Measurements from ENCODE around the gene ARHGAP33. TPM values are rescaled to one million over a fixed set of nuclear protein-coding genes. Genes with fewer than 3 reads are reported as not detected.

ARHGAP33 gene
- total RNA-seq, 4 donors from 2014 or later: 0.33 to 12.2 (median 4.5) TPM

- no peak for TF ChIP-seq CTCF (IDR thresholded peaks at IDR 0.05; ENCODE audit: low read depth)
Measured at GRCh38 chr19:35785339-35785627, 9.9 kb downstream of the ARHGAP33 start.

- no peak for TF ChIP-seq CTCF (IDR thresholded peaks at IDR 0.05; ENCODE audit: low read depth)
Measured at GRCh38 chr19:35786299-35787160, 11.2 kb downstream of the ARHGAP33 start.

GRCh38 chr19:35787227-35787799 lies 11.9 kb downstream of the ARHGAP33 start:
- no peak for TF ChIP-seq CTCF (IDR thresholded peaks at IDR 0.05; ENCODE audit: low read depth)

GRCh38 chr19:35788205-35788960 lies 13.0 kb downstream of the ARHGAP33 start:
- TF ChIP-seq CTCF (IDR thresholded peaks at IDR 0.05; ENCODE audit: low read depth): no peak

GRCh38 chr19:35789195-35789977 lies 14.0 kb downstream of the ARHGAP33 start:
- TF ChIP-seq CTCF (IDR thresholded peaks at IDR 0.05; ENCODE audit: low read depth): no peak

- TF ChIP-seq CTCF (IDR thresholded peaks at IDR 0.05; ENCODE audit: low read depth): no peak
Measured at GRCh38 chr19:35789978-35790944, 14.9 kb downstream of the ARHGAP33 start.

Measured in subcutaneous adipose tissue (tissue), 4 donors.